GM21381 (cell line): ENCODE data around the gene PRKG1.
"Not testable (repeated sequence)": the region's sequence is repeated elsewhere in the genome, so short reads cannot be mapped to it uniquely, and the experiment has no call there.

Experiments used
- ATAC-seq: cut with Tn5 transposase; IDR thresholded peaks from one replicate; pipeline ENCODE4 v1.9.1; 2021; ENCODE audit warnings: mild to moderate bottlenecking, moderate library complexity; ENCODE audit not compliant: unreplicated experiment

Gene PRKG1

GRCh38 chr10:52019656-52020055 lies 945.4 kb downstream of the PRKG1 start:
- ATAC-seq, result no peak

- ATAC-seq, result no peak
These were observed 945.9 kb downstream of the PRKG1 start for GRCh38 chr10:52020173-52020572.

- no peak for ATAC-seq
These were observed 946.4 kb downstream of the PRKG1 start for GRCh38 chr10:52020702-52021101.

GRCh38 chr10:52027055-52027705 lies 952.9 kb downstream of the PRKG1 start:
- no peak for ATAC-seq

DNA sequence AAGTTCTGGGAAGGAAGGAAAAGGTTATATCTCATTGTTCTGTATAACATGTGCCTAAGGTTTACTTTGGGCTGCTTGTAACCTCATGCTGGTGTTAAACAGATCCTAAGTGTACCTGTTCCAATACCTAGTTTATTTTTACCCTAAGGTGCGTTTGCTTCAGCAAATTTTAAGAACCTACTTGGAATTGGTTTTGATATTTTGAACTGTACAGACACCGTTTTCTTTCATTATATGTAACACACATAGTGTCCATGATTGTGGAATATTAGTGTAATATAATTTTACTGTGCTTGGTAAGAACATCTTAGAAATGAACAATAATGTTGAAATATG lies 954.2 kb downstream of the PRKG1 start:
- no peak for ATAC-seq

GRCh38 chr10:52029628-52030027 lies 955.3 kb downstream of the PRKG1 start:
- ATAC-seq, result no peak

GRCh38 chr10:52030051-52030790 lies 955.9 kb downstream of the PRKG1 start:
- no peak for ATAC-seq

GRCh38 chr10:52030975-52031374 lies 956.7 kb downstream of the PRKG1 start:
- ATAC-seq, result no peak

GRCh38 chr10:52031771-52032170 lies 957.5 kb downstream of the PRKG1 start:
- no peak for ATAC-seq

GRCh38 chr10:52032681-52033629 lies 958.7 kb downstream of the PRKG1 start:
- no peak for ATAC-seq

- ATAC-seq, result not testable (repeated sequence)
These were observed 964.9 kb downstream of the PRKG1 start for GRCh38 chr10:52039002-52039793.

DNA sequence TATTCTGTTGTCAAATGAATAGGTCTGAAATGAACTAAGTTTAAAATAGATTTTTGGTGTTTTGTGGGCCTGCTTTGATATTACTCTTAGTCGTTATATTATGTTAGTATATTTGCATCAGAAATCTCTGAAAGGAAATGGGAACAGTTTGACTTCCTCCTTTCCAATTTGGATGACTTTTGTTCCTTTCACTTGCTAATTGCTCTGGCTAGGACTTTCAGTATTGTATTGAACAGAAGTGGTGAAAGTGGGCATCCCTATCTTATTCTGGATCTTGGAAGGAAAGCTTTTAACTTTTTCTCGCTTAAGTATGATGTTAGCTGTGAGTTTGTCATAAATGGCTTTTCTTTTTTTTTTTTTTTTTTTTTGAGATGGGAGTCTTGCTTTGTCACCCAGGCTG lies 966.2 kb downstream of the PRKG1 start:
- no peak for ATAC-seq

GRCh38 chr10:52043811-52044210 lies 969.5 kb downstream of the PRKG1 start:
- ATAC-seq, result no peak

GRCh38 chr10:52048051-52048450 lies 973.8 kb downstream of the PRKG1 start:
- ATAC-seq, result no peak

DNA sequence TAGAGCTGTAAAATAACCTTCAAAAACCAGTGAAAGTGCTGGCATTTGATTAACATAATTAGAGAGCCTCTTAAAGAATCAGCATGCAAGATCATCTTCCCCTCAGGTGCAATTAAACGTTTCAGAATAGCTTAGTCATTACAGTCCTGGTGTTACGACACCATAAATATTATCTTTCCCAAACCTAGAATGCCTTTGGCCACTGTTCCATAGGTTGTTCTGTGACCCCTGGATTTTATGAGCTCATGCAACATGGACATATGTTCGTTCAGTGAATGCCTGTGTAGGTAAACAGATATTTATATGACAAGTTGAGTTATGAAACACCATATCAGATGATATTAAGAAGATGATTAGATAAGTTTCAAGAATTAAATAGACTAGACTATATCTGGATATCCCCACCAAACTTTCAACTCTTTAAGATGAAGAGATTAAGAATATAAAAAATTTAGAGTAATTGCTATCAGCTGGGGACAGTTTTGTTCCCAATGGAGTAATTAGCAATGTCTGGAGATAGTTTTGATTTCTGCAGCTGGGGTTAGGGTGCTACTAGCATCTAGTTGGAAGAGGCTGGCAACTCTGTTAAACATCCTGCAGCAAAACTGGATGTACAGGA lies 976.3 kb downstream of the PRKG1 start:
- no peak for ATAC-seq

DNA sequence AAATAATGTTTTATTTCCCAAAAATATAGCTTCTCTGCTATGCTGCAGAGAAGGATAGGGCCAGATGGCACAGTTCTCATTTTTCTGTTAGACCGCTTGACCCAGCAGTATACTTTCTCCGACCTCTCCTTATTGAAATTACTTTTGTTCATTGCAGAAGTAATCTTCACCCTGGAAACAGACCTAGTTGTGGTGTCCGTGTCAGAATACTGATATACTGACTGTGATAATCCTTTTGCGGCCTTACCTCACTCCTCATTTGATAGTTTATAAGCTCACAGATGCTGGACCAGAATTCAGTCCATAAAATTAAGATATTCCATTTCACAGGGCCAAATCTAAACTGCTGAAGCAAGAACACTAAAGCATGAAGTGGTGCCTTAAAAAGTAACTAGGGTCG lies 979.2 kb downstream of the PRKG1 start:
- ATAC-seq, result no peak

- no peak for ATAC-seq
These were observed 982.0 kb downstream of the PRKG1 start for GRCh38 chr10:52056291-52056690.

- no peak for ATAC-seq
These were observed 984.8 kb downstream of the PRKG1 start for GRCh38 chr10:52059089-52059488.

GRCh38 chr10:52063159-52063558 lies 988.9 kb downstream of the PRKG1 start:
- ATAC-seq, result no peak

DNA sequence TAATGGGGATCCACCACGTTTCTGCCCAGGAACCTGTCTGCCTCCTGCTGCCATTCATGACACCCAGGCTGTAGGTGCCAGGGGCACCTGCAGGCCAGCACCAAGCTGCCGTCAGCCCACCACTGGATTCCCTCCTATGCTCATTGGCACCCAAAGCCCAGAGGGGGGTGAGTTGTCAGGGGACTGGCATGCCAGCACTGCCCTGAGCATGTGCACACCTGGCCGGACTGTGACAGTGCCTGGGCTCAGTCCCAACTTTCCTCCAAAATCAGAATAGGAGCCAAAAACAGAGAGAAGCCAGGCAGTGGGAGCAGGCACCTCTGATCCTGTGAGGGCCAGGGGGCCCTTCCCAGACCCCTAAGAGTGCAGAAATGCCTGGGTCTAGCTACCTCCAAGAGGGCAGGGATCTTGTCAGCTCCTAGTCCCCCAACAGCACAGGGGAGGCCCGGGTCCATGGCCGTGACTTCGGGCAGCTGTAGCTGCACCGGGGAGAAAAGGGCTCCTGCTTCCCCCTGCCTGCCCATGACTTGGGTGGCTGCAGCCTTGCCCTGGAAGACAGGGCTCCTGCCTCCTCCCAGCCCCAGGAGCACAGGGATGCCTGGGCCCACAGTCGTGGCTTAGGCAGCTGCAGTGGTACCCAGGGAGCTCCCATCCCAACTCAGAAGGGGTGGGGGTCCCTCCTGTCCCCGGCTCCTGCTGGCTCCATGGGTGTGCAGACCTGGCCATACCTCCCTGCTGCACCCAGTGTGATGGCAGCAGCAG lies 990.0 kb downstream of the PRKG1 start:
- ATAC-seq, result no peak
